DMS 273 (cell line): Measurements from ENCODE around the gene LHX8.
A peak's percentile ranks its signal among the peaks of the same experiment; 100 is the strongest.

Experiments used
- DNase-seq: peaks from one replicate; lab custom pipeline; 2025; ENCODE audit not compliant: unreplicated experiment; lab: John Stamatoyannopoulos, UW

Gene LHX8

DNA sequence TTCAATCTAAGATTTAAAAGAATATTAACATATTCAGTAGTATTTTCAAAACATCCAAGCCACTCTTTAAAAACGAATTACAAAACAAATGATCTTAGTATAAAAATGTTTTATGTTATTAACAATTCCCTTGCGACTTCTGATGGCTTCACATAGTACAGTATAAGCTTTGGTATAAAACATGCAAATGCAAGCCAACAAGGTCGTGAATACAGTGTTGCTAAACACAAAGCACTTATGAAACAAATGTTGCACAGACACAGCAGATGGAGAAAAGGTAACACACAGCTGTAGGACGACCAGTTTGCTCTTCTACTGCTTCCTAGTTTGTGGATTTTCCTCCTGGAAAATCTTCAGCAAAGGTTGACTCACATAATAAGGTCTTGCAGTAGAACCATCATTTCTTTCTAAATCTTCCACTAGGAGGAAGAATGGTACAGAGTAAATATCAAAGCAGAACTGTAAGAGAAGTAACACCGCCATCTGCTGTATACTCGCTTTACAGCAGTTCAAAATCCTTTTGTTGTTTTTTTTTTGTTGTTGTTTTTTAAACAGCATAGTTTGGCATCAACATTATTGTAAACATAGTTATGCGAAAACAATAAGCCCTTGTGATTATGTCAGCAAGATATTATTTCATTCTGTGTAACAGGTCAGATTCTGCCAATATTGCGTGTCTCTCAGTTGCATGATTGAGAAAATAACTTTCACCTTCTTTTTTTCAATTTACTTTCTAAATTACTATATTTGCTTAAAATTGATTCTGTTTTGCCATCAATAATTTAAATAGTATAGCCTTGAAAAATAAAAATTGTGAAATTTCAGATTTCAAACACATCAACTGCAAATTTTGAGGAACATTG, 69.5 kb downstream of the LHX8 start:
- DNase-seq, result peak; percentile 70

DNA sequence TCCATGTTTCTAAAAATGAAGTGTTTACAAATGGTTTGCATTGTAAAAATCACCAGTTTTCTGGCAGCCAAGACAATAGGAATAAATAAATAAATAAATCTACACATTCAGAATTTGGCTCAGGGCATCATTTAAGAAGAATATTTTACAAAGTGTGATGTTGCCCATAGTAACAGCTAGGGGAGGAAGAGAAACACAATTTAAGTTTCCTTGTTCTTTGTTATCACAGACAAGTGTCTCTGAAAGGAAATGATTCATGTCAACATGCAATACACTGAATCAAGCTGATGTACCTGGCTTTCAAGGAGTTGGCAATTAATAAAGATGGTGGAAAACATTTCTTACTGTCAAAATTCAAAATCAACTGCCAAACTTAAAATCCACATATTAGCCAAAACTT, 74.7 kb downstream of the LHX8 start:
- no peak for DNase-seq
